ENCODE measurements around the gene FIZ1. TPM values are rescaled to one million over a fixed set of nuclear protein-coding genes. Genes with fewer than 3 reads are reported as not detected.

FIZ1 gene
- total and polyA plus RNA-seq, 4 donors, result 1.1 to 4.3 (median 2.3) TPM

DNA sequence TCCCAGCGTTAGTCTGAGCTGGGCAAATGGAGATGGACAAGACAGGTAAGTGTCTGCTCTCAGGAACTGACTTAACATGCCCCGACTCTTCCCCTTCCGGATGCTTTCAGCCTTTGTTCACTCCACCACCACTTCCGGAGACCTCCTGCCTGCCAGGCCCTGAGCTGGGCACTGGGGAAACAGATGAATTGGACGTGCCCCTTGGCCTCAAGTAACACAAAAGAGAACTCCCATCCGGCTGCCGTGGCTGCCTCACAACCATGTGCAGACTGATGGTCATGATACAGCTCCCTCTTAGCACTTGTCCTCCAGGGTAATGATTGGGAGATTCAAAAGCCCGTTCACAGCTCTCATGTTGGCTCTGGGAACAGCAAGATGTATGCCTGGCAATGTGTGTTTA lies 18.1 kb upstream of the FIZ1 start:
- Histone ChIP-seq H3K9ac (ENCODE audit: low read depth in 1 of 2, low read length in 2 of 2) (no peak overlapping the region), H3K9me3 (ENCODE audit: control insufficient read depth in 4 of 4, low read length in 3 of 4) (no peaks in the 10 kb centered on the region), H3K4me3 (ENCODE audit: low read depth in 1 of 3, low read length in 3 of 3) (no peak overlapping the region), H3K36me3 (ENCODE audit: control insufficient read depth in 4 of 4, insufficient read depth in 3 of 4, low read depth in 1 of 4, low read length in 3 of 4) (peaks cover 0 to 20% (median 15%) of the 10 kb centered on the region in 4 donors), H3K27me3 (ENCODE audit: control insufficient read depth in 4 of 4, insufficient read depth in 4 of 4, low read length in 3 of 4) (no peaks in the 10 kb centered on the region), H3K27ac (ENCODE audit: low read depth in 1 of 2, low read length in 2 of 2) (no peak overlapping the region), H3K4me1 (ENCODE audit: control insufficient read depth in 4 of 4, insufficient read depth in 4 of 4, low read length in 3 of 4) (no peaks in the 10 kb centered on the region)
- WGBS, result 94% methylated on average over 8 of the region's 8 CpGs
- no peak for DNase-seq (ENCODE audit: low spot score)
- TF ChIP-seq FOXA1 (IDR thresholded peaks at IDR 0.05) (no peak), EGR1 (IDR thresholded peaks at IDR 0.05; ENCODE audit: low read depth in 2 of 2) (no peak), FOXA2 (IDR thresholded peaks at IDR 0.05) (no peak), JUND (IDR thresholded peaks at IDR 0.05) (no peak), GABPA (IDR thresholded peaks at IDR 0.05 in 1 of 2, conservative IDR thresholded peaks at IDR 0.05 in 1 of 2) (no peak)
- TF ChIP-seq, protein P1, sequence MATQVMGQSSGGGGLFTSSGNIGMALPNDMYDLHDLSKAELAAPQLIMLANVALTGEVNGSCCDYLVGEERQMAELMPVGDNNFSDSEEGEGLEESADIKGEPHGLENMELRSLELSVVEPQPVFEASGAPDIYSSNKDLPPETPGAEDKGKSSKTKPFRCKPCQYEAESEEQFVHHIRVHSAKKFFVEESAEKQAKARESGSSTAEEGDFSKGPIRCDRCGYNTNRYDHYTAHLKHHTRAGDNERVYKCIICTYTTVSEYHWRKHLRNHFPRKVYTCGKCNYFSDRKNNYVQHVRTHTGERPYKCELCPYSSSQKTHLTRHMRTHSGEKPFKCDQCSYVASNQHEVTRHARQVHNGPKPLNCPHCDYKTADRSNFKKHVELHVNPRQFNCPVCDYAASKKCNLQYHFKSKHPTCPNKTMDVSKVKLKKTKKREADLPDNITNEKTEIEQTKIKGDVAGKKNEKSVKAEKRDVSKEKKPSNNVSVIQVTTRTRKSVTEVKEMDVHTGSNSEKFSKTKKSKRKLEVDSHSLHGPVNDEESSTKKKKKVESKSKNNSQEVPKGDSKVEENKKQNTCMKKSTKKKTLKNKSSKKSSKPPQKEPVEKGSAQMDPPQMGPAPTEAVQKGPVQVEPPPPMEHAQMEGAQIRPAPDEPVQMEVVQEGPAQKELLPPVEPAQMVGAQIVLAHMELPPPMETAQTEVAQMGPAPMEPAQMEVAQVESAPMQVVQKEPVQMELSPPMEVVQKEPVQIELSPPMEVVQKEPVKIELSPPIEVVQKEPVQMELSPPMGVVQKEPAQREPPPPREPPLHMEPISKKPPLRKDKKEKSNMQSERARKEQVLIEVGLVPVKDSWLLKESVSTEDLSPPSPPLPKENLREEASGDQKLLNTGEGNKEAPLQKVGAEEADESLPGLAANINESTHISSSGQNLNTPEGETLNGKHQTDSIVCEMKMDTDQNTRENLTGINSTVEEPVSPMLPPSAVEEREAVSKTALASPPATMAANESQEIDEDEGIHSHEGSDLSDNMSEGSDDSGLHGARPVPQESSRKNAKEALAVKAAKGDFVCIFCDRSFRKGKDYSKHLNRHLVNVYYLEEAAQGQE (IDR thresholded peaks at IDR 0.05), result no peak
- TF ChIP-seq, protein P2, sequence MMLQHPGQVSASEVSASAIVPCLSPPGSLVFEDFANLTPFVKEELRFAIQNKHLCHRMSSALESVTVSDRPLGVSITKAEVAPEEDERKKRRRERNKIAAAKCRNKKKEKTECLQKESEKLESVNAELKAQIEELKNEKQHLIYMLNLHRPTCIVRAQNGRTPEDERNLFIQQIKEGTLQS (IDR thresholded peaks at IDR 0.05), result no peak
- TF ChIP-seq, protein P3, sequence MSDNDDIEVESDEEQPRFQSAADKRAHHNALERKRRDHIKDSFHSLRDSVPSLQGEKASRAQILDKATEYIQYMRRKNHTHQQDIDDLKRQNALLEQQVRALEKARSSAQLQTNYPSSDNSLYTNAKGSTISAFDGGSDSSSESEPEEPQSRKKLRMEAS (IDR thresholded peaks at IDR 0.05), result no peak

DNA sequence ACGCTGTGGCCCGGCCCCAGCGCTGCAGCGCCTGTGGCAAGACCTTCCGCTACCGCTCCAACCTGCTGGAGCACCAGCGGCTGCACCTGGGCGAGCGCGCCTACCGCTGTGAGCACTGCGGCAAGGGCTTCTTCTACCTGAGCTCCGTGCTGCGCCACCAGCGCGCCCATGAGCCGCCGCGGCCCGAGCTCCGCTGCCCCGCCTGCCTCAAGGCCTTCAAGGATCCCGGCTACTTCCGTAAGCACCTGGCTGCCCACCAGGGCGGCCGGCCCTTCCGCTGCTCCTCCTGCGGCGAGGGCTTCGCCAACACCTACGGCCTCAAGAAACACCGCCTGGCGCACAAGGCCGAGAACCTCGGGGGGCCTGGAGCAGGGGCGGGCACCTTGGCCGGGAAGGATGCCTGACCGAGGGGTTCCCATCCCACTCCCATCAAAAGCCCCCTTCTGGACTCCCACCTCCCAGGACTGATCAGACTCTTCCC lies 17.1 kb upstream of the FIZ1 start:
- Histone ChIP-seq H3K9me3 (ENCODE audit: control insufficient read depth in 4 of 4, low read length in 3 of 4) (no peaks in the 10 kb centered on the region), H3K27me3 (ENCODE audit: control insufficient read depth in 4 of 4, insufficient read depth in 4 of 4, low read length in 3 of 4) (no peaks in the 10 kb centered on the region), H3K27ac (ENCODE audit: low read depth in 1 of 2, low read length in 2 of 2) (no peak overlapping the region), H3K9ac (ENCODE audit: low read depth in 1 of 2, low read length in 2 of 2) (no peak overlapping the region), H3K4me1 (ENCODE audit: control insufficient read depth in 4 of 4, insufficient read depth in 4 of 4, low read length in 3 of 4) (no peaks in the 10 kb centered on the region), H3K36me3 (ENCODE audit: control insufficient read depth in 4 of 4, insufficient read depth in 3 of 4, low read depth in 1 of 4, low read length in 3 of 4) (peaks cover 0 to 20% (median 13%) of the 10 kb centered on the region in 4 donors), H3K4me3 (ENCODE audit: low read depth in 1 of 3, low read length in 3 of 3) (no peak overlapping the region)
- DNase-seq (ENCODE audit: low spot score), result no peak
- TF ChIP-seq RXRA (IDR thresholded peaks at IDR 0.05), result no peak
- TF ChIP-seq, protein P4, sequence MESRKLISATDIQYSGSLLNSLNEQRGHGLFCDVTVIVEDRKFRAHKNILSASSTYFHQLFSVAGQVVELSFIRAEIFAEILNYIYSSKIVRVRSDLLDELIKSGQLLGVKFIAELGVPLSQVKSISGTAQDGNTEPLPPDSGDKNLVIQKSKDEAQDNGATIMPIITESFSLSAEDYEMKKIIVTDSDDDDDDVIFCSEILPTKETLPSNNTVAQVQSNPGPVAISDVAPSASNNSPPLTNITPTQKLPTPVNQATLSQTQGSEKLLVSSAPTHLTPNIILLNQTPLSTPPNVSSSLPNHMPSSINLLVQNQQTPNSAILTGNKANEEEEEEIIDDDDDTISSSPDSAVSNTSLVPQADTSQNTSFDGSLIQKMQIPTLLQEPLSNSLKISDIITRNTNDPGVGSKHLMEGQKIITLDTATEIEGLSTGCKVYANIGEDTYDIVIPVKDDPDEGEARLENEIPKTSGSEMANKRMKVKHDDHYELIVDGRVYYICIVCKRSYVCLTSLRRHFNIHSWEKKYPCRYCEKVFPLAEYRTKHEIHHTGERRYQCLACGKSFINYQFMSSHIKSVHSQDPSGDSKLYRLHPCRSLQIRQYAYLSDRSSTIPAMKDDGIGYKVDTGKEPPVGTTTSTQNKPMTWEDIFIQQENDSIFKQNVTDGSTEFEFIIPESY (IDR thresholded peaks at IDR 0.05), result no peak
- TF ChIP-seq HNF4A (conservative IDR thresholded peaks at IDR 0.05), result no peak
- no peak for TF ChIP-seq RAD21 (IDR thresholded peaks at IDR 0.05)
- TF ChIP-seq EGR1 (IDR thresholded peaks at IDR 0.05; ENCODE audit: low read depth in 2 of 2), result no peak
- WGBS, result 99% methylated on average over 38 of the region's 38 CpGs

Data from liver (tissue), 9 donors.